HEK293 (cell line): ENCODE results near the gene SMIM24.

Experiments used
- GLI2 ChIP-seq: fragments of 450-650 bp; formaldehyde crosslinking; IDR thresholded peaks from 2 replicates; pipeline ENCODE4; 2017; ENCODE audit warnings: missing biosample characterization, missing genetic modification characterization, low read depth, borderline replicate concordance
- HOXA7 ChIP-seq: sonication (generic); formaldehyde crosslinking; IDR thresholded peaks from 2 replicates; pipeline ENCODE4 v1.8.1; 2022; ENCODE audit warnings: missing genetic modification reagents, borderline replicate concordance
- IKZF3 ChIP-seq: fragments of 450-650 bp; IDR thresholded peaks from 2 replicates; pipeline ENCODE4 v1.5.0; 2018; ENCODE audit warnings: missing biosample characterization, mild to moderate bottlenecking, missing genetic modification characterization, moderate library complexity
- KLF8 ChIP-seq: fragments of 450-650 bp; formaldehyde crosslinking; IDR thresholded peaks from 2 replicates; pipeline ENCODE4 v1.5.1; 2016; ENCODE audit warnings: missing biosample characterization, missing genetic modification characterization
- SALL2 ChIP-seq: fragments of 450-650 bp; formaldehyde crosslinking; IDR thresholded peaks from 2 replicates; pipeline ENCODE4 v1.5.0; 2017; ENCODE audit warnings: missing biosample characterization, mild to moderate bottlenecking, missing genetic modification characterization, borderline replicate concordance
- SCRT2 ChIP-seq: fragments of 450-650 bp; formaldehyde crosslinking; IDR thresholded peaks from 2 replicates; pipeline ENCODE4 v1.5.1; 2016; ENCODE audit warnings: missing biosample characterization, missing genetic modification characterization
- TSHZ1 ChIP-seq: fragments of 450-650 bp; formaldehyde crosslinking; IDR thresholded peaks from 2 replicates; pipeline ENCODE4 v1.5.1; 2016; ENCODE audit warnings: missing biosample characterization, missing genetic modification characterization, borderline replicate concordance
- ZBTB10 ChIP-seq: fragments of 450-650 bp; formaldehyde crosslinking; IDR thresholded peaks from 2 replicates; pipeline ENCODE4 v1.5.1; 2016; ENCODE audit warnings: missing biosample characterization, missing genetic modification characterization
- ZIC2 ChIP-seq: fragments of 450-650 bp; formaldehyde crosslinking; IDR thresholded peaks from 2 replicates; pipeline ENCODE4 v1.5.1; 2016; ENCODE audit warnings: missing biosample characterization, missing genetic modification characterization
- ZNF10 ChIP-seq: fragments of 450-650 bp; formaldehyde crosslinking; IDR thresholded peaks from 2 replicates; pipeline ENCODE4 v1.5.1; 2017; ENCODE audit warnings: missing biosample characterization, missing genetic modification characterization
- ZNF175 ChIP-seq: fragments of 450-650 bp; formaldehyde crosslinking; IDR thresholded peaks from 2 replicates; pipeline ENCODE4 v1.5.1; 2016; ENCODE audit warnings: missing biosample characterization, missing genetic modification characterization
- ZNF18 ChIP-seq: fragments of 450-650 bp; formaldehyde crosslinking; IDR thresholded peaks from 2 replicates; pipeline ENCODE4 v1.5.1; 2016; ENCODE audit warnings: missing biosample characterization, missing genetic modification characterization
- ZNF239 ChIP-seq: fragments of 450-650 bp; formaldehyde crosslinking; IDR thresholded peaks from 2 replicates; pipeline ENCODE4 v1.5.1; 2016; ENCODE audit warnings: missing biosample characterization, missing genetic modification characterization
- ZNF248 ChIP-seq: fragments of 450-650 bp; formaldehyde crosslinking; IDR thresholded peaks from 2 replicates; pipeline ENCODE4 v1.5.1; 2017; ENCODE audit warnings: missing biosample characterization, missing genetic modification characterization
- ZNF274 ChIP-seq, 2 experiments: fragments of 200-500 bp in 1 of 2; fragments of 450-650 bp in 1 of 2; sonication (Bioruptor generic) in 1 of 2; formaldehyde crosslinking in 1 of 2; IDR thresholded peaks; 2 replicates each; pipeline versions ENCODE4 v1.5.1 to v1.6.1; 2014 to 2016; ENCODE audit warnings: borderline replicate concordance in 1 of 2, inconsistent platforms in 1 of 2, low read length in 1 of 2, missing biosample characterization in 1 of 2, missing genetic modification characterization in 1 of 2
- ZNF362 ChIP-seq: fragments of 450-650 bp; formaldehyde crosslinking; IDR thresholded peaks from 2 replicates; pipeline ENCODE4 v1.5.1; 2016; ENCODE audit warnings: missing biosample characterization, missing genetic modification characterization
- ZNF518A ChIP-seq: fragments of 450-650 bp; formaldehyde crosslinking; conservative IDR thresholded peaks from 2 replicates; pipeline ENCODE4 v1.5.1; 2016; ENCODE audit warnings: low read depth, missing biosample characterization, missing genetic modification characterization
- ZNF658 ChIP-seq: fragments of 450-650 bp; formaldehyde crosslinking; IDR thresholded peaks from 2 replicates; pipeline ENCODE4; 2016; ENCODE audit warnings: missing biosample characterization, missing genetic modification characterization
- ZNF701 ChIP-seq: fragments of 450-650 bp; formaldehyde crosslinking; IDR thresholded peaks from 2 replicates; pipeline ENCODE4 v1.5.1; 2016; ENCODE audit warnings: missing biosample characterization, missing genetic modification characterization
- ZNF785 ChIP-seq: fragments of 450-650 bp; formaldehyde crosslinking; IDR thresholded peaks from 2 replicates; pipeline ENCODE4 v1.5.1; 2016; ENCODE audit warnings: missing biosample characterization, missing genetic modification characterization
- ZNF792 ChIP-seq: fragments of 450-650 bp; formaldehyde crosslinking; IDR thresholded peaks from 2 replicates; pipeline ENCODE4 v1.5.1; 2016; ENCODE audit warnings: missing biosample characterization, missing genetic modification characterization
- ZSCAN18 ChIP-seq: fragments of 450-650 bp; formaldehyde crosslinking; IDR thresholded peaks from 2 replicates; pipeline ENCODE4 v1.5.1; 2016; ENCODE audit warnings: missing biosample characterization, missing genetic modification characterization

SMIM24 gene

GRCh38 chr19:3506384-3507340 is 26.3 kb upstream of the SMIM24 start (continued):
- TF ChIP-seq ZNF362 (tag by site-specific recombination) (no peak), ZNF18 (no peak), ZNF518A (no peak), ZNF175 (tag by site-specific recombination) (no peak), ZNF239 (tag by site-specific recombination) (no peak), ZNF792 (tag by site-specific recombination) (no peak), ZNF10 (tag by site-specific recombination) (no peak), GLI2 (tag by site-specific recombination) (no peak), HOXA7 (no peak), ZSCAN18 (tag by site-specific recombination) (no peak), SALL2 (no peak), ZNF785 (tag by site-specific recombination) (no peak), ZNF274 (IDR thresholded peaks at IDR 0.05; ENCODE audit: low read length) (no peak), ZNF274 (tag by site-specific recombination; IDR thresholded peaks at IDR 0.05; ENCODE audit: borderline replicate concordance) (no peak), KLF8 (tag by site-specific recombination) (peak; percentile 63; the same call in 1 of the 2 replicates), ZIC2 (tag by site-specific recombination) (peak; percentile 90), ZNF248 (tag by site-specific recombination) (no peak), IKZF3 (tag by site-specific recombination) (no peak), SCRT2 (tag by site-specific recombination) (peak; percentile 72), ZBTB10 (peak; percentile 98), TSHZ1 (tag by site-specific recombination) (no peak), ZNF701 (no peak), ZNF658 (tag by site-specific recombination) (no peak)
